DOHH2 (cell line): ENCODE measurements around the gene B3GLCT.

Experiments used
- EZH2phosphoT487 ChIP-seq: fragments of 200-600 bp; sonication (generic); IDR thresholded peaks from 2 replicates; pipeline ENCODE4 v1.6.1; 2017; ENCODE audit warnings: borderline replicate concordance, mild to moderate bottlenecking, antibody characterized with exemption, low read length, moderate library complexity, mixed read lengths
- TF ChIP-seq, protein P1 (sequence below): fragments of 200-600 bp; sonication (generic); IDR thresholded peaks from one replicate; pipeline ENCODE4 v1.5.1; 2014; ENCODE audit warnings: antibody characterized with exemption, mild to moderate bottlenecking, low read depth, low read length; ENCODE audit not compliant: poor library complexity, severe bottlenecking

GRCh38 chr13:31208559-31209122, 8.9 kb downstream of the B3GLCT start:
- TF ChIP-seq, protein P1, sequence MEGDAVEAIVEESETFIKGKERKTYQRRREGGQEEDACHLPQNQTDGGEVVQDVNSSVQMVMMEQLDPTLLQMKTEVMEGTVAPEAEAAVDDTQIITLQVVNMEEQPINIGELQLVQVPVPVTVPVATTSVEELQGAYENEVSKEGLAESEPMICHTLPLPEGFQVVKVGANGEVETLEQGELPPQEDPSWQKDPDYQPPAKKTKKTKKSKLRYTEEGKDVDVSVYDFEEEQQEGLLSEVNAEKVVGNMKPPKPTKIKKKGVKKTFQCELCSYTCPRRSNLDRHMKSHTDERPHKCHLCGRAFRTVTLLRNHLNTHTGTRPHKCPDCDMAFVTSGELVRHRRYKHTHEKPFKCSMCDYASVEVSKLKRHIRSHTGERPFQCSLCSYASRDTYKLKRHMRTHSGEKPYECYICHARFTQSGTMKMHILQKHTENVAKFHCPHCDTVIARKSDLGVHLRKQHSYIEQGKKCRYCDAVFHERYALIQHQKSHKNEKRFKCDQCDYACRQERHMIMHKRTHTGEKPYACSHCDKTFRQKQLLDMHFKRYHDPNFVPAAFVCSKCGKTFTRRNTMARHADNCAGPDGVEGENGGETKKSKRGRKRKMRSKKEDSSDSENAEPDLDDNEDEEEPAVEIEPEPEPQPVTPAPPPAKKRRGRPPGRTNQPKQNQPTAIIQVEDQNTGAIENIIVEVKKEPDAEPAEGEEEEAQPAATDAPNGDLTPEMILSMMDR, result no peak
- TF ChIP-seq EZH2phosphoT487, result no peak
